Measurements from ENCODE around the gene CDCA5.
A peak's percentile ranks its signal among the peaks of the same experiment; 100 is the strongest.

CDCA5 gene

GRCh38 chr11:65121865-65122696, 38.2 kb upstream of the CDCA5 start, which contains the start of the genes FAU and MRPL49:
TSS of gene FAU (minus strand) at chr11:65122134. CDS start at chr11:65121813, 321 bp downstream.
TSS of gene MRPL49 (plus strand) at chr11:65122321. CDS start at chr11:65122347, 26 bp downstream.
- Histone ChIP-seq H2AFZ (ENCODE audit: low read length) (no peak within 1 kb of the TSS), H3K27me3 (ENCODE audit: insufficient read depth, low read length) (no peaks in the 10 kb centered on the region), H3K27ac (ENCODE audit: low read depth, low read length, poor library complexity, severe bottlenecking) (peak within 1 kb of the TSS; percentile 72), H3K36me3 (ENCODE audit: insufficient read depth, low read length) (peaks cover 73% of the 10 kb centered on the region), H3K4me2 (ENCODE audit: low read length) (peak within 1 kb of the TSS; percentile 75), H3F3A (ENCODE audit: insufficient read depth, low read length) (peaks cover 14% of the 10 kb centered on the region; the same call in 1 of the 2 replicates), H3K9ac (ENCODE audit: low read length) (peak within 1 kb of the TSS; percentile 96), H3K9me2 (ENCODE audit: low read depth, low read length) (no peaks in the 10 kb centered on the region), H3K79me2 (ENCODE audit: insufficient read depth, low read length) (peaks cover 19% of the 10 kb centered on the region), H3K4me3 (ENCODE audit: low read depth, low read length, poor library complexity, severe bottlenecking) (peak within 1 kb of the TSS; percentile 87), H3K9me3 (ENCODE audit: low read length) (no peaks in the 10 kb centered on the region), H4K20me1 (ENCODE audit: insufficient read depth, low read length) (no peaks in the 10 kb centered on the region), H3K4me1 (ENCODE audit: insufficient read depth, low read length, severe bottlenecking) (peaks cover 36% of the 10 kb centered on the region)
- TF ChIP-seq EZH2 (IDR thresholded peaks at IDR 0.05; ENCODE audit: borderline replicate concordance, low read length) (no peak), CTCF (IDR thresholded peaks at IDR 0.05; ENCODE audit: low read length) (no peak)

GRCh38 chr11:65121447-65121864, 37.6 kb upstream of the CDCA5 start:
- H3K79me2 ChIP-seq (ENCODE audit: insufficient read depth, low read length), result peaks cover 19% of the 10 kb centered on the region
- H3K36me3 ChIP-seq (ENCODE audit: insufficient read depth, low read length), result peaks cover 70% of the 10 kb centered on the region
- H2AFZ ChIP-seq (ENCODE audit: low read length), result no peak overlapping the region
- H3K4me3 ChIP-seq (ENCODE audit: low read depth, low read length, poor library complexity, severe bottlenecking), result peak overlapping the region; percentile 87
- peaks cover 42% of the 10 kb centered on the region for H3K4me1 ChIP-seq (ENCODE audit: insufficient read depth, low read length, severe bottlenecking)
- TF ChIP-seq CTCF (IDR thresholded peaks at IDR 0.05; ENCODE audit: low read length) (no peak), EZH2 (IDR thresholded peaks at IDR 0.05; ENCODE audit: borderline replicate concordance, low read length) (no peak)
- no peaks in the 10 kb centered on the region for H3K9me2 ChIP-seq (ENCODE audit: low read depth, low read length)
- peaks cover 10% of the 10 kb centered on the region; the same call in 1 of the 2 replicates for H3F3A ChIP-seq (ENCODE audit: insufficient read depth, low read length)
- peak overlapping the region; percentile 72 for H3K27ac ChIP-seq (ENCODE audit: low read depth, low read length, poor library complexity, severe bottlenecking)
- H3K9ac ChIP-seq (ENCODE audit: low read length), result peak overlapping the region; percentile 96
- H3K4me2 ChIP-seq (ENCODE audit: low read length), result peak overlapping the region; percentile 75
- no peaks in the 10 kb centered on the region for H4K20me1 ChIP-seq (ENCODE audit: insufficient read depth, low read length)
- H3K9me3 ChIP-seq (ENCODE audit: low read length), result no peaks in the 10 kb centered on the region
- H3K27me3 ChIP-seq (ENCODE audit: insufficient read depth, low read length), result no peaks in the 10 kb centered on the region

- H3K9ac ChIP-seq (ENCODE audit: low read length), result peak overlapping the region; percentile 96
Measured at GRCh38 chr11:65120831-65121230, 37.0 kb upstream of the CDCA5 start.

More at GRCh38 chr11:65120831-65121230, 37.0 kb upstream of the CDCA5 start:
- Histone ChIP-seq H3K9me2 (ENCODE audit: low read depth, low read length) (no peaks in the 10 kb centered on the region), H3K4me3 (ENCODE audit: low read depth, low read length, poor library complexity, severe bottlenecking) (peak overlapping the region; percentile 87), H3K79me2 (ENCODE audit: insufficient read depth, low read length) (peaks cover 19% of the 10 kb centered on the region), H3K9me3 (ENCODE audit: low read length) (no peaks in the 10 kb centered on the region), H4K20me1 (ENCODE audit: insufficient read depth, low read length) (no peaks in the 10 kb centered on the region), H3K4me1 (ENCODE audit: insufficient read depth, low read length, severe bottlenecking) (peaks cover 48% of the 10 kb centered on the region), H3K4me2 (ENCODE audit: low read length) (peak overlapping the region; percentile 75), H3K27me3 (ENCODE audit: insufficient read depth, low read length) (no peaks in the 10 kb centered on the region), H3K27ac (ENCODE audit: low read depth, low read length, poor library complexity, severe bottlenecking) (peak overlapping the region; percentile 72), H3K36me3 (ENCODE audit: insufficient read depth, low read length) (peaks cover 70% of the 10 kb centered on the region), H2AFZ (ENCODE audit: low read length) (no peak overlapping the region), H3F3A (ENCODE audit: insufficient read depth, low read length) (0 out of 2 replicates have a peak, but pooled peaks cover 7% of the 10 kb centered on the region)
- TF ChIP-seq CTCF (IDR thresholded peaks at IDR 0.05; ENCODE audit: low read length), result no peak
- no peak for TF ChIP-seq EZH2 (IDR thresholded peaks at IDR 0.05; ENCODE audit: borderline replicate concordance, low read length)

Data from OCI-LY1 (cell line).